GM23248 (cell line): Measurements from ENCODE around the gene CHST5.

Source experiments
- EZH2 ChIP-seq: fragments of 200-600 bp; sonication (generic); IDR thresholded peaks from 2 replicates; pipeline ENCODE4 v1.6.1; 2018; ENCODE audit warnings: antibody characterized with exemption, mild to moderate bottlenecking; ENCODE audit not compliant: insufficient read depth, poor library complexity, severe bottlenecking
- EZH2phosphoT487 ChIP-seq: fragments of 200-600 bp; sonication (generic); IDR thresholded peaks from 2 replicates; pipeline ENCODE4 v1.6.1; 2018; ENCODE audit warnings: antibody characterized with exemption, moderate library complexity, mild to moderate bottlenecking, low read depth; ENCODE audit not compliant: insufficient read depth

DNA sequence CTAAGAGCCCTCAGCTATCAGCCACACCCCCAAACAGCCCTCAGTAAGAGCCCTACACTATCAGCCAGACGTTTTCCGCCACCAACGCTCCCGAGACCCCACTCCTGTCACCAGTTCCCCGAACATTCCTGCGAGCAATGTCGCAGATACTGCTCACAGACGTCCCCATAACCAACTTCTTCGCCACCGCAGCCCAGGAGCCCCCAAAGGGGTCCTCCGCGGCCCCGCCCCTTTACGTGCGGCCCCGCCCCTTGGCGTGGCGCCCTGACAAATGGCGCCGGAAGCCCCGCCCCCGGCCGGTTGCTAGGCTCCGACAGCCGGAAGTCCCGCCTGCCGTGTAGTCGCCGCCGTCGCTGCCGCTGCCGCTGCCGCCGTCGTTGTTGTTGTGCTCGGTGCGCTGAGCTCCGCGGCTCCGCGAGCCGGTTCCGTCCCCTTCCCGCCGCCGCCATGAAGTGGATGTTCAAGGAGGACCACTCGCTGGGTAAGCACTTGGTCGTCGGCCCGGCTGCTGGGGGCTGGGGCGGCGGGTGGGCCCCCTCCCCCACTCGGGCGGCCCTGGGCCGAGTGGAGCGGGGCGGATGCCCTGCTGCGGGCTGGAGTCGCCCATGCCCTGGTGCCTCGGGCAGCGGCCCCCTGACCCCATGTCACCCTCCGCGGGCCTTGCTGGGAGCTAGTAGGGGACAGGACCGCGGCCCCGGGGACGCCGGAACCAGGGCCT lies 30.3 kb upstream of the CHST5 start, which contains the start of gene GABARAPL2:
- TF ChIP-seq EZH2, result no peak
- TF ChIP-seq EZH2phosphoT487, result no peak
